Gastrocnemius medialis (tissue), 4 donors: ENCODE measurements around the gene DNAJB12. TPM values are rescaled to one million over a fixed set of nuclear protein-coding genes. Genes with fewer than 3 reads are reported as not detected.

Experiments used
- ATAC-seq, 2 donors: fragments of 150-250 bp; one replicate each; pipeline ENCODE4 v1.9.1; 2016
- DNase-seq, 2 donors: peaks; one replicate each; pipeline ENCODE4 v3.0.0-alpha.2; 2019
- H3K27ac ChIP-seq, 4 donors: fragments of 200-600 bp; sonication (generic); 1 replicate in 1 of 4; 2 replicates in 3 of 4; pipeline ENCODE4 v1.5.1; 2016 to 2018; ENCODE audit warnings: mild to moderate bottlenecking in 2 of 4, moderate library complexity in 1 of 4
- H3K27me3 ChIP-seq, 3 donors: fragments of 200-600 bp; sonication (generic) in 2 of 3; 1 replicate in 1 of 3; 2 replicates in 2 of 3; pipeline versions ENCODE4 v1.5.1 to v1.6.0; 2016 to 2019; ENCODE audit warnings: mild to moderate bottlenecking in 1 of 3, moderate library complexity in 1 of 3
- H3K36me3 ChIP-seq, 2 donors: fragments of 200-600 bp; sonication (generic) in 1 of 2; one replicate each; pipeline ENCODE4 v1.5.1; 2017 to 2018
- H3K4me1 ChIP-seq, 2 donors: fragments of 200-600 bp; sonication (generic) in 1 of 2; one replicate each; pipeline ENCODE4 v1.5.1; 2016 to 2017; ENCODE audit warnings: mild to moderate bottlenecking in 2 of 2
- H3K4me3 ChIP-seq, 4 donors: fragments of 200-600 bp; sonication (generic) in 3 of 4; 1 replicate in 1 of 4; 2 replicates in 3 of 4; pipeline ENCODE4 v1.5.1; 2016 to 2019; ENCODE audit warnings: mild to moderate bottlenecking in 2 of 4
- H3K9me3 ChIP-seq, 3 donors: fragments of 200-600 bp; sonication (generic) in 2 of 3; 1 replicate in 1 of 3; 2 replicates in 2 of 3; pipeline ENCODE4 v1.5.1; 2016 to 2019
- POLR2A ChIP-seq, 2 donors: fragments of 450-650 bp; IDR thresholded peaks; one replicate each; pipeline ENCODE4 v1.6.1; 2017; ENCODE audit warnings: antibody characterized with exemption in 2 of 2, mild to moderate bottlenecking in 2 of 2, moderate library complexity in 2 of 2
- in situ Hi-C, 4 donors: fragments of 200-750 bp; cut with MboI; loops; one replicate each; pipeline versions ENCODE4 v1.15.0 to v1.8.0; 2017; ENCODE audit warnings: low sequenced_read_pairs in 4 of 4
- intact Hi-C: fragments of 100-400 bp; cut with DNase I; formaldehyde crosslinking; loops from one replicate; pipeline ENCODE4 v1.15.1; 2023; ENCODE audit warnings: low total_unique reads
- total RNA-seq, 4 donors: library from RNA; depleted of rRNA; stranded (reverse); fragments of >200 nt; gene quantifications; one replicate each; pipeline versions ENCODE4 v1.1.0 to v1.2.3, GENCODE V29; 2016
- TF ChIP-seq, protein P1 (sequence below), 5 experiments: fragments of 450-650 bp in 3 of 5; fragments of 200-600 bp in 2 of 5; sonication (generic) in 2 of 5; IDR thresholded peaks in 4 of 5; conservative IDR thresholded peaks in 1 of 5; 1 replicate in 4 of 5; 2 replicates in 1 of 5; pipeline ENCODE4 v1.5.1; 2016 to 2019; ENCODE audit warnings: antibody characterized with exemption in 5 of 5, mild to moderate bottlenecking in 3 of 5, moderate library complexity in 3 of 5

DNAJB12 gene
- total RNA-seq, 4 donors from 2014 or later: 35.8 to 49.7 (median 39.0) TPM

DNA sequence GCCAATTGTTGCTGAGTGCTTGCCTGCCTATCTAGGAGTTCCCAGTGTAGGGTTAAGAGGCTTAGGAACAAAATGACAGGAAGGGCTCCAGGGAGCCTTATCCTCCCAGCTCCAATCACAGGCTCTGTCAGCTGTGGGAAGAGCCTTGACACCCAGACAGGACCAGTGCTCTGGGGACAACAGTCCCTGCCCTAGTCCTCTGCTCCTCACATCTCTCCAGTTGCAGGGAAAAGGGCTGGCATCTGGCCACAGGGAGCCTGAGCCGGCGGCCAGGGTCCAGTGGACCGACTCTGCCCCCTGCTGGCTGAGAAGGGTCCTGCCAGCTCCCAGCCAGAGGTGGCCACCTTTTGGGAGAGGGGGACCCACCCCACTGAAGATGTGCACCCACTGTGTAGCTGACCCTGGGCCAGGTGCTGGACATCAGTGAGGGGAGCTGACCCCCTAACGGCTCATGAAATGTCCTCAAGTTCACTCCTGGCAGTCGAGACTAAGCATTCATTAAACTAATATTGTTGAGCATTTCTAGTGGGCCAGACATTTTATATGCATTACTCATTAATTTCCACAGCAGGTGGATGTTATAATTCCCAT, 17.6 kb downstream of the DNAJB12 start:
- H3K27me3 ChIP-seq: no peaks in the 10 kb centered on the region
- no peak for TF ChIP-seq POLR2A (IDR thresholded peaks at IDR 0.05)
- TF ChIP-seq, protein P1, sequence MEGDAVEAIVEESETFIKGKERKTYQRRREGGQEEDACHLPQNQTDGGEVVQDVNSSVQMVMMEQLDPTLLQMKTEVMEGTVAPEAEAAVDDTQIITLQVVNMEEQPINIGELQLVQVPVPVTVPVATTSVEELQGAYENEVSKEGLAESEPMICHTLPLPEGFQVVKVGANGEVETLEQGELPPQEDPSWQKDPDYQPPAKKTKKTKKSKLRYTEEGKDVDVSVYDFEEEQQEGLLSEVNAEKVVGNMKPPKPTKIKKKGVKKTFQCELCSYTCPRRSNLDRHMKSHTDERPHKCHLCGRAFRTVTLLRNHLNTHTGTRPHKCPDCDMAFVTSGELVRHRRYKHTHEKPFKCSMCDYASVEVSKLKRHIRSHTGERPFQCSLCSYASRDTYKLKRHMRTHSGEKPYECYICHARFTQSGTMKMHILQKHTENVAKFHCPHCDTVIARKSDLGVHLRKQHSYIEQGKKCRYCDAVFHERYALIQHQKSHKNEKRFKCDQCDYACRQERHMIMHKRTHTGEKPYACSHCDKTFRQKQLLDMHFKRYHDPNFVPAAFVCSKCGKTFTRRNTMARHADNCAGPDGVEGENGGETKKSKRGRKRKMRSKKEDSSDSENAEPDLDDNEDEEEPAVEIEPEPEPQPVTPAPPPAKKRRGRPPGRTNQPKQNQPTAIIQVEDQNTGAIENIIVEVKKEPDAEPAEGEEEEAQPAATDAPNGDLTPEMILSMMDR (IDR thresholded peaks at IDR 0.05 in 4 of 5, conservative IDR thresholded peaks at IDR 0.05 in 1 of 5): peak; percentile 96 to 99 (median 98)
- in situ Hi-C loops (loop anchor here (5.0 to 25.0 kb wide), 7 partner anchors 122 to 382 kb away; partner anchors contain the start of genes CHST3 (in 3 of the 4), ANAPC16 (in 2 of the 4) and ASCC1 (in 2 of the 4)), intact Hi-C loops (loop anchor here (2.0 to 10.0 kb wide), 5 partner anchors 114 to 442 kb away; no protein-coding TSS in a partner anchor)
- DNase-seq (peak; percentile 62 to 85), ATAC-seq (peak; percentile 32 to 49)
- H3K27ac ChIP-seq: peak overlapping the region; percentile 85 to 95 (median 90)
- H3K4me3 ChIP-seq: no peak overlapping the region
- H3K4me1 ChIP-seq: peaks cover 35 to 49% of the 10 kb centered on the region in 2 donors
- H3K9me3 ChIP-seq: no peaks in the 10 kb centered on the region
- H3K36me3 ChIP-seq: peaks cover 0 to 56% of the 10 kb centered on the region in 2 donors

DNA sequence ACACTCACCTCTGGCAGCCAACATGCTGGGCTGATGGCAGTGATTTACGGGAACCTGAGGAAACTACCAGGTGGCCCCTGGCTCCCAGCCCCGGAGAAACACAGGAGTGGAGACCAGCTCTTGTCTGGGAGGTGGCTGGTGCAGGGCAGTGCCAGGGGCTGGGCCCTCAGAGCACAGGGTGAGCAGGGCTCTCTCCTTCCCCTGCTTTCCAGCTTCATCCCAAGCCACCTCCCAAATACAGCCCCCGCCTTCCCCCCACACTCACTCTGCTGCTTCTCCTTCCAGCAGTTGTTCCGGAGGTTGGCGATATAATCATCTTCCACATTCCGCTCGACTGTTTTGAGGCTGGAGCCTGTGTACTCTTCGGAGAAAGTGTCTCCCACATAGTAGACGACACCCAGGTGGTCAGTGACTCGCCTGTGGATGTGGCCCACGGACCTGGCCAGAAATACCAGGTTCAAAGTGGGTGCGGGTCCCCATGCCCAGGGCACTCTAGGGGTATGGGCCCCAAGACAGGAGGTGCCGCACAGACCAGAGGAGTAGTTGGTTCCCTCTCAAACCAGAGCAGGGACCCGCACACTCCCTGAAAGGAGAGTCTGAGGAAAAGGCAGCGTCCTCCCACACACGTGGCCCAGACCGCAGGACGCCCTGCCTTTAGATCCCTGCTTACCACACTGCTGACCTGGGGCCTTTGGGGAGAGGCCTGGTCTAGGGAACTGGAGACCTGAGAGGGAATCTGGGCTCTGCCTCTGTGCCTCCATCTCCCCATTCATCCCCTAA, 18.3 kb downstream of the DNAJB12 start:
- no peak overlapping the region for H3K4me3 ChIP-seq

DNA sequence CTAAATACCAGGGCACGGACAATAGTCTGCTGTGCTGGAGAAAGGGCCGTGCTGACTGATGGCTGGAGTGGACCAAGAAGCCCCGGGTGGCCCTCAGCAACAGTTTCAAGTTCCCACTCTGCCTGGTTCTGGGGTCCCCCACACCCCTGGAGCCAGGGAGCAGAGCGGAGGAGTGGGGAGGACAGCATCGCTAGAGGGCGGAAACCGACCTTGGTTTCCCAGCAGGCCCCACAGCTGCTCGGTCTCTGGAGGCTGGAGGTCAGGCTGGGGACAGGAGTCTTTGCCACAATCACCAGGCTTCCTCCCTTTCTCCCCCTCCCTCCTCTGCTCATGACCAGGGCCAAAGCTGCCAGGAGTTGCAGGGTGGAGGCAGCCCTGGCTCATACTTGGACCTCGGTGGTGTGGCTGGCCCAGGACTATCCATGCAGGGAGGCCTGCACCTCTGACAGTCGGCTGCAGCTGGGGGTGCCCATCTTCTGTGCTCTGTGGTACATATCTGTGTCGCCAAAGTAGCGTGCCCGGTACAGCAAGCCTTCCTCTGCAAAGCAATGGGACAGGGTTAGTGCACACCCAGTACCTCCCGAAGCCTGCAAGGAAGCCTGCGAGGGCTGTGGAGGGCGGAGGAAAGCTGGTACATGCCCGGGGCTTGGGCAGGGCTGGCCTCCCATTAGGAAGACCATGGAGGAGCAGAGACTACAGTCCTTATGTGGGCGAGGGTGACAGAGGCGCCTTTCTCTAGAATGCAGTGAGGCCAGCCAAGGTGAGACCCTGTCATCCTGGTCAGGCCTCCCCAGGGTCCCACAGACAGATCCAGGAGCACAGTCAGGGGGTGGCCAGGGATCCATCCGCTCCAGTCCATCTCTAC, 19.1 kb downstream of the DNAJB12 start:
- no peak for TF ChIP-seq POLR2A (IDR thresholded peaks at IDR 0.05)
- TF ChIP-seq, protein P1 (IDR thresholded peaks at IDR 0.05 in 4 of 5, conservative IDR thresholded peaks at IDR 0.05 in 1 of 5): peak in 1 of 5 experiments; percentile 37
- H3K4me3 ChIP-seq: peak overlapping the region in 3 of 4 donors; percentile 11 to 20 (median 19)
- ATAC-seq: peak; percentile 55 to 70
- no peaks in the 10 kb centered on the region for H3K9me3 ChIP-seq
- peaks cover 49 to 61% of the 10 kb centered on the region in 2 donors for H3K4me1 ChIP-seq
- DNase-seq: peak; percentile 81 to 93
- peak overlapping the region; percentile 85 to 95 (median 90) for H3K27ac ChIP-seq
- peaks cover 0 to 42% of the 10 kb centered on the region in 2 donors for H3K36me3 ChIP-seq
- no peaks in the 10 kb centered on the region for H3K27me3 ChIP-seq
- in situ Hi-C loops: loop anchor here (5.0 to 25.0 kb wide), 7 partner anchors 121 to 381 kb away; partner anchors contain the start of genes CHST3 (in 3 of the 4), ANAPC16 (in 2 of the 4) and ASCC1 (in 2 of the 4)
- intact Hi-C loops: loop anchor here (1.0 to 10.0 kb wide), 6 partner anchors 62 to 441 kb away; partner anchors contain the start of gene DDIT4

More for the DNA sequence above, 18.3 kb downstream of the DNAJB12 start:
- H3K9me3 ChIP-seq: no peaks in the 10 kb centered on the region
- ATAC-seq (no peak), DNase-seq (peak in 1 of 2 donors; percentile 51)
- intact Hi-C loops (loop anchor here (2.0 to 10.0 kb wide), 5 partner anchors 114 to 442 kb away; no protein-coding TSS in a partner anchor), in situ Hi-C loops (loop anchor here (5.0 to 25.0 kb wide), 7 partner anchors 122 to 382 kb away; partner anchors contain the start of genes CHST3 (in 3 of the 4), ANAPC16 (in 2 of the 4) and ASCC1 (in 2 of the 4))
- no peaks in the 10 kb centered on the region for H3K27me3 ChIP-seq
- TF ChIP-seq, protein P1 (IDR thresholded peaks at IDR 0.05 in 4 of 5, conservative IDR thresholded peaks at IDR 0.05 in 1 of 5): no peak
- no peak for TF ChIP-seq POLR2A (IDR thresholded peaks at IDR 0.05)
- H3K4me1 ChIP-seq: peaks cover 42 to 56% of the 10 kb centered on the region in 2 donors
- peaks cover 0 to 49% of the 10 kb centered on the region in 2 donors for H3K36me3 ChIP-seq
- H3K27ac ChIP-seq: peak overlapping the region; percentile 85 to 95 (median 90)
